Mesodermal cell (in vitro differentiated cells): ENCODE results near the gene GSE1.

Source experiments
- H3K27ac ChIP-seq: 2 replicates; pipeline ENCODE4 v1.7.0; 2013; ENCODE audit warnings: mild to moderate bottlenecking, low read depth, low read length, moderate library complexity; ENCODE audit not compliant: severe bottlenecking
- H3K36me3 ChIP-seq: 2 replicates; pipeline ENCODE4 v1.7.1; 2013; ENCODE audit warnings: mild to moderate bottlenecking, low read length, moderate library complexity; ENCODE audit not compliant: control insufficient read depth, insufficient read depth
- H3K4me1 ChIP-seq: one replicate; pipeline ENCODE4 v1.7.1; 2013; ENCODE audit warnings: mild to moderate bottlenecking, low read length; ENCODE audit not compliant: insufficient read depth, control insufficient read depth, poor library complexity, severe bottlenecking
- H3K4me3 ChIP-seq: 2 replicates; pipeline ENCODE4 v1.7.0; 2013; ENCODE audit warnings: low read length, control low read depth, mild to moderate bottlenecking; ENCODE audit not compliant: insufficient read depth, poor library complexity, severe bottlenecking; ENCODE audit errors: extremely low read depth
- H3K9me3 ChIP-seq: 2 replicates; pipeline ENCODE4 v1.7.1; 2013; ENCODE audit warnings: mild to moderate bottlenecking, low read length, moderate library complexity; ENCODE audit not compliant: control insufficient read depth
- WGBS, 2 experiments: methylation state at CpG; one replicate each; pipeline ENCODE4 v1.1.5; 2013; ENCODE audit warnings: missing lambda C conversion rate in 2 of 2; ENCODE audit not compliant: insufficient coverage in 2 of 2; 5-methylcytosine and 5-hydroxymethylcytosine counted together

Gene GSE1

DNA sequence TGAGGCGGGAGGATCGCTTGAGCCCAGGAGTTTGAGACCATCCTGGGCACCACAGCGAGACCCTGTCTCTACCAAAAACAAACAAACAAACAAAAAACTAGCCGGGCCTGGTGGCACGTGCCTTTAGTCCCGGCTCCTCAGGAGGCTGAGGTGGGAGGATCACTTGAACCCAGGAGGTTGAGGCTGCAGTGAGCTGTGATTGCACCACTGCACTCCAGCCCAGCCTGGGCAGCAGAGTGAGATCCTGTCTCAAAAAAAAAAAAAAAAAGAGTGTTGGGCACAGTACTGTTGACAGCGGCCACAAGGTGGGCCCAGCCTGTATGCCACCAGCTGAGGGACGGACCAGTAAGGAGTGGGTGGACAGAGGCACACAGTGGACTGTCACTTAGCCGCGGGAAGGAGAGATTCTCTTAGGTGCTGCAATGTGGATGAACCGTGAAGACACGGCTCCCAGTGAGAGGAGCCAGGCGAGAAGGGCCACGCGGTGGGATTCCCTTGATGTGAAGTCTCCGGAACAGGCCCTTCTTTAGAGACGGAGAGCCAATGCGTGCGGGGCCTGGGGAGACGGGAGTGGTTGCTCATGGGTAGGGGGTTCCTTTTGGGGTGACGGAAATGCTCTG lies 31.1 kb downstream of the GSE1 start:
- 96 to 99% methylated on average over 17 to 20 of the region's 21 CpGs for WGBS, 2 experiments
- no peaks in the 10 kb centered on the region for H3K9me3 ChIP-seq
- H3K4me1 ChIP-seq = peaks cover 6% of the 10 kb centered on the region
- no peak overlapping the region for H3K27ac ChIP-seq
- H3K36me3 ChIP-seq = peaks cover 3% of the 10 kb centered on the region
- no peak overlapping the region for H3K4me3 ChIP-seq

GRCh38 chr16:85645021-85645589 lies 32.0 kb downstream of the GSE1 start:
- WGBS, 2 experiments = 95 to 96% methylated on average over 12 of the region's 19 CpGs
- no peak overlapping the region for H3K27ac ChIP-seq
- H3K4me1 ChIP-seq = peaks cover 6% of the 10 kb centered on the region
- H3K4me3 ChIP-seq = no peak overlapping the region
- H3K36me3 ChIP-seq = peaks cover 8% of the 10 kb centered on the region
- H3K9me3 ChIP-seq = no peaks in the 10 kb centered on the region

GRCh38 chr16:85646358-85646907 lies 33.3 kb downstream of the GSE1 start:
- Histone ChIP-seq H3K27ac (no peak overlapping the region), H3K36me3 (peaks cover 8% of the 10 kb centered on the region), H3K4me3 (no peak overlapping the region), H3K9me3 (no peaks in the 10 kb centered on the region), H3K4me1 (peaks cover 6% of the 10 kb centered on the region)
- 93 to 96% methylated on average over 15 to 17 of the region's 17 CpGs for WGBS, 2 experiments

- Histone ChIP-seq H3K4me1 (peaks cover 4% of the 10 kb centered on the region), H3K4me3 (no peak overlapping the region), H3K27ac (no peak overlapping the region), H3K9me3 (no peaks in the 10 kb centered on the region), H3K36me3 (peaks cover 8% of the 10 kb centered on the region)
- 100% methylated on average over 1 to 3 of the region's 15 CpGs for WGBS, 2 experiments
These were observed 33.9 kb downstream of the GSE1 start for GRCh38 chr16:85646976-85647375.

DNA sequence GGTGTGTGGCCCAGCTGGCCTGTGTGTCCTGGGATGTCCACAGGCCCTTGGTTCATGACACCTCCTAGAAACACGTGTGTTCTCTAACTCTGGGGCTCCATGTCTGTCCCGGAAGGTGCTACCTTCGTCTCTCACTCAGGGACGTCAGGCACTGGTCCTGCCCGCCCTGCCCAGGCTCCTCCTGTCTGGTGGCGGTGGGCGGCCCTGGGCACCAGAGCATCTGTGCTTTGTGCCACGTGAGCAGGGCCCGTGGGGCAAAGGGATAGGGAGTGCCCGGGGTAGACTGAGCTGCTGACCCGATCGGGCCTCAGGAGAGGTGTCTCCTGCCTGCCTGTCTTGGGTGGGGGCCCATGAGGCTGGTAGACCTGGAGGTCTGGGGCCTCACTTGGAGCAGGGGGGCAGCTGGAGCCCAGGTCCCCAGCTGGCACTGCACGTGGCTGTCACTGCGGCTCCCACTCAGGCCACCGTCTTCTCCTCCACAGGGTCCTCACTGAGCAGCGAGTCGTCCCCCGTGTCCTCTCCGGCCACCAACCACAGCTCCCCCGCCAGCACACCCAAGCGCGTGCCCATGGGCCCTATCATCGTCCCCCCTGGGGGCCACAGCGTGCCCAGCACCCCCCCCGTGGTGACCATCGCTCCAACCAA lies 35.1 kb downstream of the GSE1 start:
- peaks cover 8% of the 10 kb centered on the region for H3K36me3 ChIP-seq
- H3K9me3 ChIP-seq = no peaks in the 10 kb centered on the region
- H3K4me1 ChIP-seq = peaks cover 4% of the 10 kb centered on the region
- no peak overlapping the region for H3K4me3 ChIP-seq
- no peak overlapping the region for H3K27ac ChIP-seq
- WGBS, 2 experiments = 94 to 97% methylated on average over 21 to 23 of the region's 26 CpGs

- no peak overlapping the region for H3K4me3 ChIP-seq
- H3K4me1 ChIP-seq = peaks cover 6% of the 10 kb centered on the region
- no peaks in the 10 kb centered on the region for H3K9me3 ChIP-seq
- H3K27ac ChIP-seq = no peak overlapping the region
- 91 to 95% methylated on average over 13 of the region's 14 CpGs for WGBS, 2 experiments
- H3K36me3 ChIP-seq = peaks cover 12% of the 10 kb centered on the region
These were observed 35.7 kb downstream of the GSE1 start for GRCh38 chr16:85648805-85649204.

DNA sequence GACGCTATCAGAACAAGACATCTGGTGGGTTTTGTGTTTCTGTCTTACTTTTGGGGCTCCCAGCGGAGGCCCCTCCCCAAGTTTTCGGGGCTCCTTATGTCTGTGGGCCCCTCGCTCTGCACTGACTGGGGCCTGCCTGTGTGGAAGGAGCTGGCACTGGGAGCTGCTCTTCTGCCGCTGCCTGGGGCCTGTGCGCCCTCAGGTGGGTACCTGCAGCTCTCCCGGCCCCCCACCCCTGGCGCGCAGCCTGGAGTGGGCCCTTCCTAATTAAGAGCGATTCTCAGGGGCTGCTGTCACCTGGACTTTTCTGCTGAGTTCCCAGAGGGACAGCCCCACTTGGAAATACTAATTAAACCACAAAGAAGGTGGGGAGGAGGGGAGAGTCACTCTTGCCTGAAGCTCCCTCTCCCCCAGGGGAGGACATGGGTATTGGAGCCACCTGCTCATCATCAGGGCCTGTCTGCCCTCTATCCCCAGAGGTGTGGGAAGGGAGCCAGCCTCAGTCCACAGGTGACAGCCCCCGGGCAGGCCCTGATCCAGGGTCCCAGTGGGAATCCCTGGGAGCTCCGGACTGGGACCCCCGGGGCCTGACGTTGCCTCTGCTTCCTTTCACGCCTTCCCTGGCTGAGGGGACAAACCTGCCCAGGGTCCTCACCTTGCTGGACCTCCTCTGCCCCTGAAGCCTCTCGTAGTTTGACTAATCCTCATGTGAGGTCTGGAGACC lies 36.5 kb downstream of the GSE1 start:
- Histone ChIP-seq H3K4me1 (peaks cover 6% of the 10 kb centered on the region), H3K27ac (peak overlapping the region; percentile 29), H3K36me3 (peaks cover 15% of the 10 kb centered on the region), H3K9me3 (no peaks in the 10 kb centered on the region), H3K4me3 (no peak overlapping the region)
- WGBS, 2 experiments = 86 to 92% methylated on average over 12 to 15 of the region's 16 CpGs

DNA sequence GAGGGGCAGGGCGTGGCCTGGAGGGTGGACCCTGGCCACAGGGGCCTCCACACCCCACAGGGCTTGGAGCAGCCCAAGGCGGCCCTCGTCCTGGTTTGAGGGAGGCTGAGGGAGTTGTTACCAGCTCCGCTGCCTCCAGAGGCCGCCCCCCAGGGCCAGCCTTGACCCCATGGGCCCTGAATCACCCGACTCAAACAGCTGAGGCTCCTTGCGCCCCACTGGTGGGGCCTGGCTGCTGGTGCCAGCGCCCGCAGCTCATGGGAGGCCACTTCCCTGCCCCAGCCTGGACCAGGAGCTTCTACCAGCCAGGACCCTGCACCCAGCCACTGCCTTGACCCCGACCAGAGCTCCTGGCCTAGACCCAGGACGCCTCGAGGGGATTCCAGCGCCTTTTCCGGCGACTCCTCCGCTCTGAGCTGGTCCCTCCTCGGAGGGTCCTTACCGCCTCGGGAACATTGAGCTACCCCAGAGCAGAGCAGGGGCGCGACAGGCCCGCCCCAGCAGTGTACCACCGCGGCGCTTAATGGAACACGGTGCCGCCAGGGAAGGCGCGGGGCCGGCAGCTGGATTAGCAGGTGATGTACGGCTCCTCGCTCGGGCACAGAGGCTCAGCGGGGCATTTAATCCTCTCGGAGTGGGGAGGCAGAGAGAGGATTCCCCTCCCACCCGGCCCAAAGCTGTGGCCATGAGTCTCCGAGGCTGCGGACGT lies 37.2 kb downstream of the GSE1 start:
- Histone ChIP-seq H3K4me3 (no peak overlapping the region), H3K27ac (peak overlapping the region; percentile 29), H3K4me1 (peaks cover 6% of the 10 kb centered on the region), H3K36me3 (peaks cover 21% of the 10 kb centered on the region), H3K9me3 (no peaks in the 10 kb centered on the region)
- 94 to 96% methylated on average over 30 to 37 of the region's 39 CpGs for WGBS, 2 experiments

GRCh38 chr16:85650844-85651628 lies 37.9 kb downstream of the GSE1 start:
- Histone ChIP-seq H3K4me3 (no peak overlapping the region), H3K4me1 (peaks cover 6% of the 10 kb centered on the region), H3K9me3 (no peaks in the 10 kb centered on the region), H3K36me3 (peaks cover 25% of the 10 kb centered on the region), H3K27ac (no peak overlapping the region)
- WGBS, 2 experiments = 90 to 93% methylated on average over 28 to 29 of the region's 42 CpGs
